Hepatocyte (in vitro differentiated cells): ENCODE data around the gene ROR1. TPM values are rescaled to one million over a fixed set of nuclear protein-coding genes. Genes with fewer than 3 reads are reported as not detected.

Experiments used
- DNase-seq: peaks from one replicate; pipeline ENCODE4 v3.0.0-alpha.2; 2016; ENCODE audit warnings: low spot score
- H2AFZ ChIP-seq: fragments of 200-600 bp; sonication (generic); 2 replicates; pipeline ENCODE4 v1.6.0; 2016; ENCODE audit warnings: antibody characterized with exemption, mild to moderate bottlenecking
- H3K27ac ChIP-seq: fragments of 200-600 bp; sonication (generic); 2 replicates; pipeline ENCODE4 v1.5.1; 2016; ENCODE audit warnings: mild to moderate bottlenecking
- H3K27me3 ChIP-seq: fragments of 200-600 bp; sonication (generic); 2 replicates; pipeline ENCODE4 v1.6.1; 2016
- H3K36me3 ChIP-seq: fragments of 200-600 bp; sonication (generic); replicated peaks from 2 replicates; pipeline ENCODE4 v1.5.1; 2016; ENCODE audit warnings: low read depth; ENCODE audit not compliant: insufficient read depth
- H3K4me1 ChIP-seq: fragments of 200-600 bp; sonication (generic); 2 replicates; pipeline ENCODE4 v1.5.1; 2016; ENCODE audit warnings: mild to moderate bottlenecking, moderate library complexity; ENCODE audit not compliant: insufficient read depth
- H3K4me2 ChIP-seq: fragments of 200-600 bp; sonication (generic); 2 replicates; pipeline ENCODE4 v1.6.0; 2016
- H3K4me3 ChIP-seq: fragments of 200-600 bp; sonication (generic); 2 replicates; pipeline ENCODE4 v1.5.1; 2016; ENCODE audit warnings: mild to moderate bottlenecking
- H3K79me2 ChIP-seq: fragments of 200-600 bp; sonication (generic); 2 replicates; pipeline ENCODE4 v1.6.0; 2017; ENCODE audit warnings: mild to moderate bottlenecking
- H3K9me2 ChIP-seq: fragments of 200-600 bp; sonication (generic); replicated peaks from 2 replicates; pipeline ENCODE4 v1.6.0; 2017; ENCODE audit warnings: mild to moderate bottlenecking; ENCODE audit not compliant: insufficient read depth
- H3K9me3 ChIP-seq: fragments of 200-600 bp; sonication (generic); 2 replicates; pipeline ENCODE4 v1.5.1; 2016; ENCODE audit warnings: low read depth, mild to moderate bottlenecking
- H4K20me1 ChIP-seq: fragments of 200-600 bp; sonication (generic); 2 replicates; pipeline ENCODE4 v1.6.0; 2016; ENCODE audit warnings: mild to moderate bottlenecking; ENCODE audit not compliant: insufficient read depth, poor library complexity, severe bottlenecking
- CTCF ChIP-seq: fragments of 200-600 bp; sonication (generic); IDR thresholded peaks from 2 replicates; pipeline ENCODE4 v1.5.1; 2016; ENCODE audit warnings: antibody characterized with exemption, mild to moderate bottlenecking; ENCODE audit not compliant: poor library complexity
- EZH2 ChIP-seq: fragments of 200-600 bp; sonication (generic); IDR thresholded peaks from 2 replicates; pipeline ENCODE4 v1.6.1; 2016; ENCODE audit warnings: antibody characterized with exemption, mild to moderate bottlenecking, borderline replicate concordance
- EZH2phosphoT487 ChIP-seq: fragments of 200-600 bp; sonication (generic); IDR thresholded peaks from one replicate; pipeline ENCODE4 v1.6.1; 2018; ENCODE audit warnings: antibody characterized with exemption, mild to moderate bottlenecking, low read depth, moderate library complexity; ENCODE audit not compliant: unreplicated experiment, severe bottlenecking
- WGBS: methylation state at CpG from one replicate; pipeline ENCODE4 v1.1.6; 2016; ENCODE audit warnings: low lambda C conversion rate; ENCODE audit errors: missing lambda C conversion rate; 5-methylcytosine and 5-hydroxymethylcytosine counted together
- polyA plus RNA-seq: library from polyadenylated mRNA; unstranded; fragments of >200 nt; fragmentation: Nextera tagmentation; extraction: Ambion mirVana; gene quantifications from 2 replicates; pipeline ENCODE4 v1.2.1, GENCODE V29; 2016
- total RNA-seq: library from RNA; depleted of rRNA; stranded (reverse); fragments of >200 nt; gene quantifications from 2 replicates; pipeline ENCODE4 v1.2.3, GENCODE V29; 2014

Gene ROR1
- total and polyA plus RNA-seq, 2 experiments from 2014 or later, result 16.4 to 27.7 TPM

DNA sequence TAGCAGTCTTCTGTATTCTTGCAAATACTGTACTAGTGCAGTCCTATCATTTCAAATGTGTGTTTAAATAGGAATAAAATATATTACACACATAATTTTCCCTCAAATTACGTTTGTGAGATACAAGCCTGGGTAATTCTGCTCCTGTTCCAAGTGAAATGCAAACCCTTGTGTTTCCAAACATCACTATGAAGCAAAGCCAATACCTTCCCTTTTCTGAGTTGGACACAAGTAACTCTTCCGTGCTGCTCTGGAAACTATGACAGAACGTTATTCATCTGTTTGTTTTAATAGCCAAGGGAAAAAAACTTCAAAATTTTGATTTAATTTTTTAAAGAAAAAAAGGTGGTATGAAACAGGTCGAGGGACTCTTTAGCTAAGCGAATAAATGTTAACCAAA is 355.9 kb downstream of the ROR1 start:
- no peaks in the 10 kb centered on the region for H3K4me1 ChIP-seq
- H4K20me1 ChIP-seq, result no peaks in the 10 kb centered on the region
- no peaks in the 10 kb centered on the region for H3K9me2 ChIP-seq
- TF ChIP-seq CTCF (no peak), EZH2 (no peak), EZH2phosphoT487 (no peak)
- no peaks in the 10 kb centered on the region for H3K9me3 ChIP-seq
- no peak for DNase-seq
- no peaks in the 10 kb centered on the region for H3K36me3 ChIP-seq
- no peak overlapping the region for H3K27ac ChIP-seq
- H3K27me3 ChIP-seq, result no peaks in the 10 kb centered on the region
- no peak overlapping the region for H2AFZ ChIP-seq
- 78% methylated on average over 5 of the region's 5 CpGs for WGBS
- H3K4me2 ChIP-seq, result no peak overlapping the region
- H3K79me2 ChIP-seq, result no peaks in the 10 kb centered on the region
- H3K4me3 ChIP-seq, result no peak overlapping the region

- no peaks in the 10 kb centered on the region for H3K27me3 ChIP-seq
- no peak overlapping the region for H3K4me2 ChIP-seq
- no peaks in the 10 kb centered on the region for H4K20me1 ChIP-seq
- H3K4me3 ChIP-seq, result no peak overlapping the region
- no peaks in the 10 kb centered on the region for H3K79me2 ChIP-seq
- WGBS, result 82% methylated on average over 2 of the region's 2 CpGs
- no peaks in the 10 kb centered on the region for H3K9me2 ChIP-seq
- H2AFZ ChIP-seq, result no peak overlapping the region
- H3K9me3 ChIP-seq, result no peaks in the 10 kb centered on the region
- no peak overlapping the region for H3K27ac ChIP-seq
- no peaks in the 10 kb centered on the region for H3K36me3 ChIP-seq
- TF ChIP-seq EZH2, result no peak
- TF ChIP-seq CTCF, result no peak
- TF ChIP-seq EZH2phosphoT487, result no peak
- H3K4me1 ChIP-seq, result peaks cover 9% of the 10 kb centered on the region
- no peak for DNase-seq
Measured at GRCh38 chr1:64131155-64131554, 357.3 kb downstream of the ROR1 start.

DNA sequence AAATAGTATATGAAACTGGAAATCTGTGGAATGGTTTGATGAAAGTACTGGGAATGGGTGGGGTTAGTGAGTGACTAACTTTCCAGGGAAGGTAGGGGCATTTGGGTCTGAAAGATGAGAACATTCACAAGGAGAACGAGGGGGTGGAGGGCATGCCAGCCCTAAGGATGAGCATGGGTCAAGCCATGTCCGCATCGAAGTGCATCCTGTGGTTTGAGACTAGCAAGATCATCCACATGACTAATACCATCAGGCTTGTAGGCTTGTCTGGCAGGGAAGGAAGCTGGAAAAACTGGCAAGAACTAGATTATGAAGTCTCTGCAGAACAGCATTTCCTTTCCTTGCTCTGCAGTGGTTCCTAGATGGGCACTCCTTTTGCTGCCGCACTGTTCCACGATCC is 359.2 kb downstream of the ROR1 start:
- Histone ChIP-seq H3K79me2 (no peaks in the 10 kb centered on the region), H4K20me1 (no peaks in the 10 kb centered on the region), H2AFZ (no peak overlapping the region), H3K4me1 (peaks cover 9% of the 10 kb centered on the region), H3K4me3 (no peak overlapping the region), H3K27ac (no peak overlapping the region), H3K9me2 (no peaks in the 10 kb centered on the region), H3K4me2 (no peak overlapping the region), H3K9me3 (no peaks in the 10 kb centered on the region), H3K27me3 (no peaks in the 10 kb centered on the region), H3K36me3 (no peaks in the 10 kb centered on the region)
- 92% methylated on average over 5 of the region's 5 CpGs for WGBS
- DNase-seq, result peak; percentile 19
- no peak for TF ChIP-seq EZH2
- no peak for TF ChIP-seq CTCF
- no peak for TF ChIP-seq EZH2phosphoT487
